ENCODE data around the gene CYP3A5.

DNA sequence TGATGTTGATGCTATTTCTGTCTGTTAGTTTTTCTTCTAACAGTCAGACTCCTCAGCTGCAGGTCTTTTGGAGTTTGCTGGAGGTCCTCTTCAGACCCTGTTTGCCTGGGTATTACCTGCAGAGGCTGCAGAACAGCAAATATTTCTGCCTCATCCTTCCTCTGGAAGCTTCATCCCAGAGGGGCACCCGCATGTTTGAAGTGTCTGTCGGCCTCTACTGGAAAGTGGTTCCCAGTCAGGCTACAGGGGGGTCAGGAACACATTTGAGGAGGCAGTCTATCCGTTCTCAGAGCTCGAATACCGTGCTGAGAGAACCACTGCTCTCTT is 13.3 kb upstream of the CYP3A5 start:
- no peak for TF ChIP-seq ZNF556 (CRISPR knock-in tag; IDR thresholded peaks at IDR 0.05; ENCODE audit: borderline replicate concordance)
- TF ChIP-seq, protein P1, sequence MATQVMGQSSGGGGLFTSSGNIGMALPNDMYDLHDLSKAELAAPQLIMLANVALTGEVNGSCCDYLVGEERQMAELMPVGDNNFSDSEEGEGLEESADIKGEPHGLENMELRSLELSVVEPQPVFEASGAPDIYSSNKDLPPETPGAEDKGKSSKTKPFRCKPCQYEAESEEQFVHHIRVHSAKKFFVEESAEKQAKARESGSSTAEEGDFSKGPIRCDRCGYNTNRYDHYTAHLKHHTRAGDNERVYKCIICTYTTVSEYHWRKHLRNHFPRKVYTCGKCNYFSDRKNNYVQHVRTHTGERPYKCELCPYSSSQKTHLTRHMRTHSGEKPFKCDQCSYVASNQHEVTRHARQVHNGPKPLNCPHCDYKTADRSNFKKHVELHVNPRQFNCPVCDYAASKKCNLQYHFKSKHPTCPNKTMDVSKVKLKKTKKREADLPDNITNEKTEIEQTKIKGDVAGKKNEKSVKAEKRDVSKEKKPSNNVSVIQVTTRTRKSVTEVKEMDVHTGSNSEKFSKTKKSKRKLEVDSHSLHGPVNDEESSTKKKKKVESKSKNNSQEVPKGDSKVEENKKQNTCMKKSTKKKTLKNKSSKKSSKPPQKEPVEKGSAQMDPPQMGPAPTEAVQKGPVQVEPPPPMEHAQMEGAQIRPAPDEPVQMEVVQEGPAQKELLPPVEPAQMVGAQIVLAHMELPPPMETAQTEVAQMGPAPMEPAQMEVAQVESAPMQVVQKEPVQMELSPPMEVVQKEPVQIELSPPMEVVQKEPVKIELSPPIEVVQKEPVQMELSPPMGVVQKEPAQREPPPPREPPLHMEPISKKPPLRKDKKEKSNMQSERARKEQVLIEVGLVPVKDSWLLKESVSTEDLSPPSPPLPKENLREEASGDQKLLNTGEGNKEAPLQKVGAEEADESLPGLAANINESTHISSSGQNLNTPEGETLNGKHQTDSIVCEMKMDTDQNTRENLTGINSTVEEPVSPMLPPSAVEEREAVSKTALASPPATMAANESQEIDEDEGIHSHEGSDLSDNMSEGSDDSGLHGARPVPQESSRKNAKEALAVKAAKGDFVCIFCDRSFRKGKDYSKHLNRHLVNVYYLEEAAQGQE (IDR thresholded peaks at IDR 0.05; ENCODE audit: borderline replicate concordance in 1 of 2, low read depth in 1 of 2, low read length in 2 of 2): no peak
- no peak for TF ChIP-seq ZMYM2 (CRISPR knock-in tag; IDR thresholded peaks at IDR 0.05)
- no peak for TF ChIP-seq FOSL1 (CRISPR knock-in tag; IDR thresholded peaks at IDR 0.05; ENCODE audit: borderline replicate concordance)
- TF ChIP-seq ARNT (IDR thresholded peaks at IDR 0.05): no peak
- no peak for TF ChIP-seq HNF1A (IDR thresholded peaks at IDR 0.05; ENCODE audit: low read depth)
- no peak for TF ChIP-seq HNF1A (CRISPR knock-in tag; IDR thresholded peaks at IDR 0.05; ENCODE audit: borderline replicate concordance)
- TF ChIP-seq EP300 (IDR thresholded peaks at IDR 0.05; ENCODE audit: low read depth in 2 of 2, low read length in 2 of 2): no peak
- TF ChIP-seq EP300 (CRISPR knock-in tag; IDR thresholded peaks at IDR 0.05; ENCODE audit: borderline replicate concordance): no peak
- TF ChIP-seq, protein P2, sequence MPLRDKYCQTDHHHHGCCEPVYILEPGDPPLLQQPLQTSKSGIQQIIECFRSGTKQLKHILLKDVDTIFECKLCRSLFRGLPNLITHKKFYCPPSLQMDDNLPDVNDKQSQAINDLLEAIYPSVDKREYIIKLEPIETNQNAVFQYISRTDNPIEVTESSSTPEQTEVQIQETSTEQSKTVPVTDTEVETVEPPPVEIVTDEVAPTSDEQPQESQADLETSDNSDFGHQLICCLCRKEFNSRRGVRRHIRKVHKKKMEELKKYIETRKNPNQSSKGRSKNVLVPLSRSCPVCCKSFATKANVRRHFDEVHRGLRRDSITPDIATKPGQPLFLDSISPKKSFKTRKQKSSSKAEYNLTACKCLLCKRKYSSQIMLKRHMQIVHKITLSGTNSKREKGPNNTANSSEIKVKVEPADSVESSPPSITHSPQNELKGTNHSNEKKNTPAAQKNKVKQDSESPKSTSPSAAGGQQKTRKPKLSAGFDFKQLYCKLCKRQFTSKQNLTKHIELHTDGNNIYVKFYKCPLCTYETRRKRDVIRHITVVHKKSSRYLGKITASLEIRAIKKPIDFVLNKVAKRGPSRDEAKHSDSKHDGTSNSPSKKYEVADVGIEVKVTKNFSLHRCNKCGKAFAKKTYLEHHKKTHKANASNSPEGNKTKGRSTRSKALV (CRISPR knock-in tag; IDR thresholded peaks at IDR 0.05): no peak
- no peak for TF ChIP-seq ISL2 (CRISPR knock-in tag; IDR thresholded peaks at IDR 0.05)

Data from HepG2 (cell line).